ENCODE measurements around the gene ETNK1. TPM values are rescaled to one million over a fixed set of nuclear protein-coding genes. Genes with fewer than 3 reads are reported as not detected.

ETNK1 gene
- total RNA-seq, 1 donor from 2014 or later, result 24.0 TPM

GRCh38 chr12:22728987-22729386, 104.0 kb downstream of the ETNK1 start:
- Histone ChIP-seq H3K4me1 (ENCODE audit: control insufficient read depth in 3 of 3, insufficient read depth in 3 of 3, low read length in 3 of 3) (peaks cover 0 to 3% (median 0%) of the 10 kb centered on the region in 3 donors), H3K27me3 (ENCODE audit: control insufficient read depth in 3 of 3, insufficient read depth in 3 of 3, low read length in 3 of 3) (no peaks in the 10 kb centered on the region), H3K36me3 (ENCODE audit: control insufficient read depth in 3 of 3, insufficient read depth in 3 of 3, low read length in 3 of 3) (no peaks in the 10 kb centered on the region), H3K4me3 (ENCODE audit: low read length in 3 of 3) (no peak overlapping the region), H3K27ac (ENCODE audit: low read depth, low read length) (peak overlapping the region; percentile 71), H3K9ac (ENCODE audit: low read depth in 1 of 3, low read length in 3 of 3) (no peak overlapping the region), H3K9me3 (ENCODE audit: control insufficient read depth in 3 of 3, low read length in 3 of 3) (no peaks in the 10 kb centered on the region)

- H3K9ac ChIP-seq (ENCODE audit: low read depth in 1 of 3, low read length in 3 of 3), result no peak overlapping the region
Measured at GRCh38 chr12:22729431-22729956, 104.5 kb downstream of the ETNK1 start.

GRCh38 chr12:22729957-22730443, 105.0 kb downstream of the ETNK1 start:
- no peaks in the 10 kb centered on the region for H3K36me3 ChIP-seq (ENCODE audit: control insufficient read depth in 3 of 3, insufficient read depth in 3 of 3, low read length in 3 of 3)
- peaks cover 0 to 3% (median 0%) of the 10 kb centered on the region in 3 donors for H3K4me1 ChIP-seq (ENCODE audit: control insufficient read depth in 3 of 3, insufficient read depth in 3 of 3, low read length in 3 of 3)
- no peaks in the 10 kb centered on the region for H3K27me3 ChIP-seq (ENCODE audit: control insufficient read depth in 3 of 3, insufficient read depth in 3 of 3, low read length in 3 of 3)
- peak overlapping the region; percentile 71 for H3K27ac ChIP-seq (ENCODE audit: low read depth, low read length)
- peak overlapping the region in 1 of 3 donors; percentile 24 for H3K4me3 ChIP-seq (ENCODE audit: low read length in 3 of 3)
- no peak overlapping the region for H3K9ac ChIP-seq (ENCODE audit: low read depth in 1 of 3, low read length in 3 of 3)
- H3K9me3 ChIP-seq (ENCODE audit: control insufficient read depth in 3 of 3, low read length in 3 of 3), result no peaks in the 10 kb centered on the region

More at GRCh38 chr12:22729431-22729956, 104.5 kb downstream of the ETNK1 start:
- Histone ChIP-seq H3K9me3 (ENCODE audit: control insufficient read depth in 3 of 3, low read length in 3 of 3) (no peaks in the 10 kb centered on the region), H3K27me3 (ENCODE audit: control insufficient read depth in 3 of 3, insufficient read depth in 3 of 3, low read length in 3 of 3) (no peaks in the 10 kb centered on the region), H3K27ac (ENCODE audit: low read depth, low read length) (peak overlapping the region; percentile 71), H3K36me3 (ENCODE audit: control insufficient read depth in 3 of 3, insufficient read depth in 3 of 3, low read length in 3 of 3) (no peaks in the 10 kb centered on the region), H3K4me1 (ENCODE audit: control insufficient read depth in 3 of 3, insufficient read depth in 3 of 3, low read length in 3 of 3) (peaks cover 0 to 3% (median 0%) of the 10 kb centered on the region in 3 donors), H3K4me3 (ENCODE audit: low read length in 3 of 3) (peak overlapping the region in 1 of 3 donors; percentile 24)

GRCh38 chr12:22731236-22731635, 106.3 kb downstream of the ETNK1 start:
- no peaks in the 10 kb centered on the region for H3K9me3 ChIP-seq (ENCODE audit: control insufficient read depth in 3 of 3, low read length in 3 of 3)
- H3K27me3 ChIP-seq (ENCODE audit: control insufficient read depth in 3 of 3, insufficient read depth in 3 of 3, low read length in 3 of 3), result no peaks in the 10 kb centered on the region
- H3K9ac ChIP-seq (ENCODE audit: low read depth in 1 of 3, low read length in 3 of 3), result no peak overlapping the region
- H3K27ac ChIP-seq (ENCODE audit: low read depth, low read length), result no peak overlapping the region
- H3K4me3 ChIP-seq (ENCODE audit: low read length in 3 of 3), result no peak overlapping the region
- no peaks in the 10 kb centered on the region for H3K36me3 ChIP-seq (ENCODE audit: control insufficient read depth in 3 of 3, insufficient read depth in 3 of 3, low read length in 3 of 3)
- H3K4me1 ChIP-seq (ENCODE audit: control insufficient read depth in 3 of 3, insufficient read depth in 3 of 3, low read length in 3 of 3), result peaks cover 0 to 3% (median 0%) of the 10 kb centered on the region in 3 donors

- H3K27ac ChIP-seq (ENCODE audit: low read depth, low read length), result no peak overlapping the region
- H3K4me3 ChIP-seq (ENCODE audit: low read length in 3 of 3), result no peak overlapping the region
- no peaks in the 10 kb centered on the region for H3K9me3 ChIP-seq (ENCODE audit: control insufficient read depth in 3 of 3, low read length in 3 of 3)
- no peak overlapping the region for H3K9ac ChIP-seq (ENCODE audit: low read depth in 1 of 3, low read length in 3 of 3)
- no peaks in the 10 kb centered on the region for H3K36me3 ChIP-seq (ENCODE audit: control insufficient read depth in 3 of 3, insufficient read depth in 3 of 3, low read length in 3 of 3)
- no peaks in the 10 kb centered on the region for H3K27me3 ChIP-seq (ENCODE audit: control insufficient read depth in 3 of 3, insufficient read depth in 3 of 3, low read length in 3 of 3)
- H3K4me1 ChIP-seq (ENCODE audit: control insufficient read depth in 3 of 3, insufficient read depth in 3 of 3, low read length in 3 of 3), result peaks cover 0 to 3% (median 0%) of the 10 kb centered on the region in 3 donors
Measured at GRCh38 chr12:22733756-22734155, 108.8 kb downstream of the ETNK1 start.

- Histone ChIP-seq H3K27me3 (ENCODE audit: control insufficient read depth in 3 of 3, insufficient read depth in 3 of 3, low read length in 3 of 3) (no peaks in the 10 kb centered on the region), H3K9me3 (ENCODE audit: control insufficient read depth in 3 of 3, low read length in 3 of 3) (no peaks in the 10 kb centered on the region), H3K36me3 (ENCODE audit: control insufficient read depth in 3 of 3, insufficient read depth in 3 of 3, low read length in 3 of 3) (no peaks in the 10 kb centered on the region), H3K9ac (ENCODE audit: low read depth in 1 of 3, low read length in 3 of 3) (no peak overlapping the region), H3K27ac (ENCODE audit: low read depth, low read length) (no peak overlapping the region), H3K4me1 (ENCODE audit: control insufficient read depth in 3 of 3, insufficient read depth in 3 of 3, low read length in 3 of 3) (no peaks in the 10 kb centered on the region), H3K4me3 (ENCODE audit: low read length in 3 of 3) (no peak overlapping the region)
Measured at GRCh38 chr12:22738945-22739344, 114.0 kb downstream of the ETNK1 start.

Small RNA genes lying within 50 kb of the gene (small RNA-seq; reads per million reads assigned to genes)
- not detected for gene RPS27P22

Other genes with a start within 250 kb of the ETNK1 start
- 41.8 TPM for gene C2CD5, start 80.6 kb upstream of the ETNK1 start, total RNA-seq

Data from skeletal muscle tissue (tissue), 5 donors.